CD4-positive, alpha-beta memory T cell (primary cell): Measurements from ENCODE around the gene SHROOM3. TPM values are rescaled to one million over a fixed set of nuclear protein-coding genes. Genes with fewer than 3 reads are reported as not detected.
"Not testable (repeated sequence)": the region's sequence is repeated elsewhere in the genome, so short reads cannot be mapped to it uniquely, and the experiment has no call there.

Source experiments
- CTCF ChIA-PET: fragments of 350-600 bp; sonication (Branson Sonifier 250); formaldehyde crosslinking; loops from one replicate; lab custom pipeline; 2021; ENCODE audit warnings: inconsistent platforms; ENCODE audit not compliant: partially characterized antibody; lab: Charles Lee
- POLR2A ChIA-PET: fragments of 350-600 bp; sonication (Branson Sonifier 250); formaldehyde crosslinking; loops from one replicate; lab custom pipeline; 2021; ENCODE audit not compliant: partially characterized antibody; lab: Charles Lee
- DNase-seq, 5 donors: peaks; one replicate each; pipeline versions ENCODE4 v3.0.0 to v3.0.0-alpha.2; 2020 to 2022; ENCODE audit warnings: mixed read lengths in 1 of 5
- H3K27ac ChIP-seq: one replicate; pipeline ENCODE4 v1.7.0; 2013; ENCODE audit warnings: low read depth, low read length
- H3K27me3 ChIP-seq: 2 replicates; pipeline ENCODE4 v1.7.0; 2013; ENCODE audit warnings: mild to moderate bottlenecking, low read length, moderate library complexity; ENCODE audit not compliant: insufficient read depth
- H3K36me3 ChIP-seq: 2 replicates; pipeline ENCODE4 v1.7.0; 2013; ENCODE audit warnings: mild to moderate bottlenecking, low read length, moderate library complexity; ENCODE audit not compliant: insufficient read depth
- H3K4me1 ChIP-seq: 2 replicates; pipeline ENCODE4 v1.7.0; 2013; ENCODE audit warnings: mild to moderate bottlenecking, low read length, moderate library complexity; ENCODE audit not compliant: insufficient read depth
- H3K4me3 ChIP-seq, 2 donors: one replicate each; pipeline ENCODE4 v1.7.0; 2013; ENCODE audit warnings: low read length in 2 of 2, mild to moderate bottlenecking in 1 of 2
- H3K9me3 ChIP-seq, 2 donors: one replicate each; pipeline ENCODE4 v1.7.0; 2013; ENCODE audit warnings: low read length in 2 of 2, control low read depth in 1 of 2; ENCODE audit not compliant: control insufficient read depth in 1 of 2
- H3K27ac Mint-ChIP-seq, 7 donors: one replicate each; pipeline ENCODE4 v1.8.0; 2020 to 2021; ENCODE audit warnings: mixed read lengths in 7 of 7, mild to moderate bottlenecking in 6 of 7, inconsistent platforms in 3 of 7, moderate library complexity in 3 of 7
- H3K27me3 Mint-ChIP-seq, 2 donors: one replicate each; pipeline ENCODE4 v1.8.0; 2020 to 2021; ENCODE audit warnings: mixed read lengths in 2 of 2
- H3K36me3 Mint-ChIP-seq, 2 donors: one replicate each; pipeline ENCODE4 v1.8.0; 2020 to 2021; ENCODE audit warnings: mixed read lengths in 2 of 2, inconsistent platforms in 1 of 2, mild to moderate bottlenecking in 1 of 2
- H3K4me1 Mint-ChIP-seq, 4 donors: one replicate each; pipeline ENCODE4 v1.8.0; 2020 to 2021; ENCODE audit warnings: mixed read lengths in 4 of 4, mild to moderate bottlenecking in 1 of 4
- H3K4me3 Mint-ChIP-seq, 8 donors: one replicate each; pipeline ENCODE4 v1.8.0; 2020 to 2021; ENCODE audit warnings: mixed read lengths in 8 of 8, mild to moderate bottlenecking in 7 of 8, moderate library complexity in 6 of 8, inconsistent platforms in 3 of 8
- H3K9me3 Mint-ChIP-seq, 8 donors: one replicate each; pipeline ENCODE4 v1.8.0; 2020 to 2021; ENCODE audit warnings: mixed read lengths in 8 of 8, mild to moderate bottlenecking in 5 of 8, inconsistent platforms in 3 of 8, moderate library complexity in 1 of 8
- intact Hi-C: fragments of 100-400 bp; cut with micrococcal nuclease; formaldehyde crosslinking; loops from one replicate; pipeline ENCODE4 v1.15.1; 2023
- polyA plus RNA-seq, 2 donors: library from polyadenylated mRNA; unstranded; fragments of 300-500 nt; fragmentation: Illumina TruSeq; gene quantifications; one replicate each; pipeline ENCODE4 v1.2.3, GENCODE V29; 2021
- total RNA-seq, 2 experiments: library from RNA; stranded (reverse); gene quantifications; one replicate each; pipeline ENCODE4 v1.2.3, GENCODE V29; 2021

The SHROOM3 gene
- total and polyA plus RNA-seq, 4 experiments from 2014 or later: not detected

DNA sequence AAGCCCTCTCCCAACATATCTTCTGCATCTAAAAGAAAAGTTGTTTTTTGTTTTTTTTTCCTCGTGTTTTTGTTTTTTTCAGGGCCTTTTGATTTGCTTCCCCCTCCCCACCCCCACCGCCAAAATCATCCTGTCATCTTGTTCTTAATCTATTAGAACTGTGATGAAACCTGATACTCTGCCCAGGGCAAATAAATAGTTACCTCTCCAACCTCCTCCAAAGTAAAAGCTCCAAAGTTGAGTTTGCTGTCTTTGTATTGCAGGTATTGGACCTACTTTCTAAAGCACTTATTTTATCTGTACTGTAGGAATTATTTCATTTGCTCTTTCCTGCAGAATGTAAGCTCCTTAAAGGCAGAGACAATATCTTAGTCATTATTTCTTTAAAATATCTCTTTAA, 290.0 kb downstream of the SHROOM3 start:
- ChIA-PET CTCF (interaction anchor here (1.6 kb wide), 1 partner anchor 12 kb away, joined by 4 read pairs; no protein-coding TSS in a partner anchor), POLR2A (no interaction called here)
- no peak for DNase-seq
- Histone ChIP-seq H3K4me1 (no peaks in the 10 kb centered on the region), H3K27me3 (no peaks in the 10 kb centered on the region), H3K36me3 (no peaks in the 10 kb centered on the region), H3K4me3 (no peak overlapping the region), H3K9me3 (no peaks in the 10 kb centered on the region), H3K27ac (no peak overlapping the region)
- H3K4me1 Mint-ChIP-seq: no peaks in the 10 kb centered on the region
- H3K27ac Mint-ChIP-seq: no peak overlapping the region
- intact Hi-C loops: no loop called here
- H3K27me3 Mint-ChIP-seq: peaks cover 10 to 14% of the 10 kb centered on the region in 2 donors
- peaks cover 0 to 3% (median 0%) of the 10 kb centered on the region in 8 donors for H3K9me3 Mint-ChIP-seq
- H3K36me3 Mint-ChIP-seq: no peaks in the 10 kb centered on the region
- no peak overlapping the region for H3K4me3 Mint-ChIP-seq

DNA sequence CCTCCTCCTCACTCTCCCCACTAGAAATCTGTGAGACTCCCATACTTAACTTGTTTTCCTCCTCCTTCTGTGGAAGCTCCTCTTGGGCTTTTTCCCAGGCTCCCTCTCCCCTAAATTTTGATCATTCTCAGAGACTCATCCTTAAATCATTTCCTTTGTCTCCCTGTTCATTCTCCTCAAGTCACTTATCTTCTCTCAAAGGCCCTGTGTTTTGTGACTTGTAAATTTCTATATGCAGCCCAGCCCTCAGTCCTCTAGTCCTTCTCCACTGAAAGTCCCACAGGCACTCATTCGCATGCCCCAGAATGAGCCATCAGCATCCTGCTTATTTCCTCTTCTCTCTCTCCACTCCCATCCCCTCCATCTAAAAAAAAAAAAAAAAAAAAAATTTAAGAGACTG, 291.1 kb downstream of the SHROOM3 start:
- H3K9me3 Mint-ChIP-seq: peaks cover 0 to 3% (median 0%) of the 10 kb centered on the region in 8 donors
- H3K4me1 Mint-ChIP-seq: no peaks in the 10 kb centered on the region
- H3K9me3 ChIP-seq: no peaks in the 10 kb centered on the region
- no peaks in the 10 kb centered on the region for H3K4me1 ChIP-seq
- intact Hi-C loops: no loop called here
- H3K4me3 ChIP-seq: no peak overlapping the region
- ChIA-PET POLR2A (no interaction called here), CTCF (interaction anchor here (1.6 kb wide), 1 partner anchor 13 kb away, joined by 4 read pairs; no protein-coding TSS in a partner anchor)
- H3K27ac Mint-ChIP-seq: no peak overlapping the region
- no peak overlapping the region for H3K27ac ChIP-seq
- no peaks in the 10 kb centered on the region for H3K27me3 ChIP-seq
- H3K27me3 Mint-ChIP-seq: peaks cover 10 to 14% of the 10 kb centered on the region in 2 donors
- H3K36me3 Mint-ChIP-seq: no peaks in the 10 kb centered on the region
- no peak overlapping the region for H3K4me3 Mint-ChIP-seq
- DNase-seq: no peak
- H3K36me3 ChIP-seq: no peaks in the 10 kb centered on the region

- Histone ChIP-seq H3K9me3 (no peaks in the 10 kb centered on the region), H3K27ac (no peak overlapping the region), H3K4me1 (no peaks in the 10 kb centered on the region), H3K27me3 (no peaks in the 10 kb centered on the region), H3K36me3 (no peaks in the 10 kb centered on the region), H3K4me3 (no peak overlapping the region)
- Mint-ChIP-seq H3K4me3 (no peak overlapping the region), H3K4me1 (no peaks in the 10 kb centered on the region), H3K27ac (no peak overlapping the region), H3K9me3 (peaks cover 0 to 3% (median 0%) of the 10 kb centered on the region in 8 donors), H3K36me3 (no peaks in the 10 kb centered on the region), H3K27me3 (peaks cover 10 to 14% of the 10 kb centered on the region in 2 donors)
- no peak for DNase-seq
- intact Hi-C loops: no loop called here
- CTCF ChIA-PET: interaction anchor here (1.6 kb wide), 1 partner anchor 14 kb away, joined by 4 read pairs; no protein-coding TSS in a partner anchor
- POLR2A ChIA-PET: no interaction called here
Measured at GRCh38 chr4:76726631-76727030, 291.6 kb downstream of the SHROOM3 start.

DNA sequence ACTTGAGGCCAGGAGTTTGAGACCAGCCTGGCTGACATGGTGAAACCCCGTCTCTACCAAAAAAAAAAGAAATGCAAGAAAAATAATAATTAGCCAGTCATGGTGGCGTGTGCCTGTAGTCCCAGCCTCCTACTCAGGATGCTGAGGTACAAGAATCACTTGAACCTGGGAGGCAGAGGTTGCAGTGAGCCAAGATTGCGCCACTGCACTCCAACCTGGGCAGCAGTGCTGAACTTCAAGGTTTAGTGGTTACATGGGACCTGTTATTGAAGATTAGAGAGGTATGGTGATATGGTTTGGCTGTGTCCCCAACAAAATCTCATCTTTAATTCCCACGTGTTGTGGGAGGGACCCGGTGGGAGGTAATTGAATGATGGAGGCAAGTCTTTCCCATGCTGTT, 292.9 kb downstream of the SHROOM3 start:
- H3K4me3 Mint-ChIP-seq, DNase-seq, H3K36me3 Mint-ChIP-seq, H3K36me3 ChIP-seq, H3K27me3 ChIP-seq, H3K9me3 ChIP-seq, H3K4me1 ChIP-seq, H3K27ac Mint-ChIP-seq, POLR2A ChIA-PET, H3K4me3 ChIP-seq, H3K9me3 Mint-ChIP-seq, intact Hi-C loops, CTCF ChIA-PET, H3K27ac ChIP-seq, H3K4me1 Mint-ChIP-seq: not testable (repeated sequence)
- H3K27me3 Mint-ChIP-seq: peaks cover 10 to 14% of the 10 kb centered on the region in 2 donors

GRCh38 chr4:76729460-76729859, 294.4 kb downstream of the SHROOM3 start:
- DNase-seq: no peak
- no peaks in the 10 kb centered on the region for H3K9me3 ChIP-seq
- CTCF ChIA-PET: interaction anchor here (1.1 kb wide), 1 partner anchor 28 kb away, joined by 6 read pairs; no protein-coding TSS in a partner anchor
- H3K27ac Mint-ChIP-seq: no peak overlapping the region
- peaks cover 10% of the 10 kb centered on the region in 2 donors for H3K27me3 Mint-ChIP-seq
- H3K36me3 ChIP-seq: no peaks in the 10 kb centered on the region
- H3K9me3 Mint-ChIP-seq: no peaks in the 10 kb centered on the region
- intact Hi-C loops: no loop called here
- POLR2A ChIA-PET: no interaction called here
- H3K27ac ChIP-seq: no peak overlapping the region
- no peaks in the 10 kb centered on the region for H3K36me3 Mint-ChIP-seq
- no peaks in the 10 kb centered on the region for H3K4me1 ChIP-seq
- H3K4me1 Mint-ChIP-seq: no peaks in the 10 kb centered on the region
- H3K27me3 ChIP-seq: no peaks in the 10 kb centered on the region
- no peak overlapping the region for H3K4me3 ChIP-seq
- no peak overlapping the region for H3K4me3 Mint-ChIP-seq

DNA sequence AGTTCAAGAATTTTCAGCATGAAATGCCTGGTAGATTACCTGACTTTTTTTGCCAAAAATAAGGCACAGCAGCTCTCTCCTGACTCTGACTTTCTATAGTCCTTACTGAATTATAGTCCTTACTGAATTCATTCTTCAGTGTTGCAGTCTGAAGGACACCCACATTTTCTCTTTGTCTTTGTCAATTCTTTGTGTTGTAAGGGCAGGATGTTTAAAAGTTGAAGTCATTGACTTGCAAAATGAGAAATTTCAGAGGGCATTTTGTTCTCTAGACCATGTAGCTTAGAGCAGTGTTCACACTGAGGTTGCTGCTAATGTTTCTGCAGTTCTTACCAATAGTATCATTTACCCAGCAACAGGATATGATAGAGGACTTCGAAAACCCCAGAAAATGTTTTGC, 295.0 kb downstream of the SHROOM3 start:
- no peaks in the 10 kb centered on the region for H3K36me3 ChIP-seq
- ChIA-PET CTCF (no interaction called here), POLR2A (no interaction called here)
- intact Hi-C loops: no loop called here
- no peak overlapping the region for H3K27ac ChIP-seq
- no peaks in the 10 kb centered on the region for H3K36me3 Mint-ChIP-seq
- H3K27me3 Mint-ChIP-seq: peaks cover 9 to 10% of the 10 kb centered on the region in 2 donors
- no peaks in the 10 kb centered on the region for H3K9me3 ChIP-seq
- H3K4me3 Mint-ChIP-seq: no peak overlapping the region
- H3K9me3 Mint-ChIP-seq: no peaks in the 10 kb centered on the region
- H3K27me3 ChIP-seq: no peaks in the 10 kb centered on the region
- DNase-seq: no peak
- no peak overlapping the region for H3K27ac Mint-ChIP-seq
- no peak overlapping the region for H3K4me3 ChIP-seq
- H3K4me1 Mint-ChIP-seq: no peaks in the 10 kb centered on the region
- no peaks in the 10 kb centered on the region for H3K4me1 ChIP-seq

- Histone ChIP-seq H3K9me3 (no peaks in the 10 kb centered on the region), H3K36me3 (no peaks in the 10 kb centered on the region), H3K4me3 (no peak overlapping the region), H3K4me1 (no peaks in the 10 kb centered on the region), H3K27me3 (no peaks in the 10 kb centered on the region), H3K27ac (no peak overlapping the region)
- ChIA-PET CTCF (no interaction called here), POLR2A (no interaction called here)
- H3K4me1 Mint-ChIP-seq: no peaks in the 10 kb centered on the region
- peaks cover 2 to 7% of the 10 kb centered on the region in 2 donors for H3K27me3 Mint-ChIP-seq
- no peak overlapping the region for H3K4me3 Mint-ChIP-seq
- no peaks in the 10 kb centered on the region for H3K9me3 Mint-ChIP-seq
- peak overlapping the region in 1 of 7 donors; percentile 19 for H3K27ac Mint-ChIP-seq
- no peaks in the 10 kb centered on the region for H3K36me3 Mint-ChIP-seq
- no peak for DNase-seq
- intact Hi-C loops: no loop called here
Measured at GRCh38 chr4:76732246-76732645, 297.2 kb downstream of the SHROOM3 start.
